Measurements from ENCODE around the gene DES.
A peak's percentile ranks its signal among the peaks of the same experiment; 100 is the strongest.

The DES gene

DNA sequence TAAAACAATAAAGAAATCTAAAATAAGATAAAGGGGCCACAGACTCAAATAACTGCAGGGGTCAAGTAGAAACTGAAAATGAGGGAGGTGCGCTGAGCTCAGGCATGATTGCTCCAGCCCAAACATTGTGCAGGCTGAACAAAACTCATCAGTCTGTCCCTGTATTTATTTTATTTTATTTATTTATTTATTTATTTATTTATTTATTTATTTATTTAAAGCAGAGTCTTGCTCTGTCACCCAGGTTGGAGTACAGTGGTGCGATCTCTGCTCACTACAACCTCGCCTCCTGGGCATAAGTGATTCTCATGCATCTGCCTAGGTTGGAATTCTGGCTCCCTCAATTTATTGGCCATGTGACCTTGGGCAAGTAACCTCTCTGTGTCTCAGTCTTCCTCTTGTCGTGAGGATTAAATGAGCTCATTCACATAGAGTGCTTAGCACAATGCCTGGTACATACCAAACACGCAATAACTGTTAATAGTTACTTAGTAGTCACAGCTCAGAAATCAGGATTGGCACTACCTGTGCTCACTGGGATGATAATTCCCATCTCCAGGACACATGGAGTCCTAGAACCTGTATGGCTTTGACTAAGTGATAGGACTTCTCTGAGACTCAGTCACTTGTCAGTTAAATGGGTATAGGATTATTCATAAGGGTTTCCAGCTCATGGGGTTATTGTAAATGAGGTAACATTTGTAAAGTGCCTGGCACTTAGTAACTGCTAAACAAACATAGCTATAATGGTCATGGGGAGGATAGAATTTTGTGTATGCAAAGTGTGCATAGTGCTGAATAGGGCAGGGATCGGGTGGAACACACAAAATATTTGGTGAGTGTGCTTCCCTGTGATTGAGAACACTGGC, 22.4 kb downstream of the DES start:
- ChIA-PET POLR2A (interaction anchor here (0.6 to 3.0 kb wide), 3 partner anchors 13 to 34 kb away, joined by 3 to 24 read pairs (median 4); no protein-coding TSS in a partner anchor), CTCF (interaction anchor here (0.8 to 6.5 kb wide), 13 partner anchors 10 to 90 kb away, joined by 3 to 27 read pairs (median 4); a partner anchor contains a TSS)
- H3K4me3 ChIP-seq (ENCODE audit: low read depth, low read length): no peak overlapping the region
- TF ChIP-seq, protein P1, sequence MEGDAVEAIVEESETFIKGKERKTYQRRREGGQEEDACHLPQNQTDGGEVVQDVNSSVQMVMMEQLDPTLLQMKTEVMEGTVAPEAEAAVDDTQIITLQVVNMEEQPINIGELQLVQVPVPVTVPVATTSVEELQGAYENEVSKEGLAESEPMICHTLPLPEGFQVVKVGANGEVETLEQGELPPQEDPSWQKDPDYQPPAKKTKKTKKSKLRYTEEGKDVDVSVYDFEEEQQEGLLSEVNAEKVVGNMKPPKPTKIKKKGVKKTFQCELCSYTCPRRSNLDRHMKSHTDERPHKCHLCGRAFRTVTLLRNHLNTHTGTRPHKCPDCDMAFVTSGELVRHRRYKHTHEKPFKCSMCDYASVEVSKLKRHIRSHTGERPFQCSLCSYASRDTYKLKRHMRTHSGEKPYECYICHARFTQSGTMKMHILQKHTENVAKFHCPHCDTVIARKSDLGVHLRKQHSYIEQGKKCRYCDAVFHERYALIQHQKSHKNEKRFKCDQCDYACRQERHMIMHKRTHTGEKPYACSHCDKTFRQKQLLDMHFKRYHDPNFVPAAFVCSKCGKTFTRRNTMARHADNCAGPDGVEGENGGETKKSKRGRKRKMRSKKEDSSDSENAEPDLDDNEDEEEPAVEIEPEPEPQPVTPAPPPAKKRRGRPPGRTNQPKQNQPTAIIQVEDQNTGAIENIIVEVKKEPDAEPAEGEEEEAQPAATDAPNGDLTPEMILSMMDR (IDR thresholded peaks at IDR 0.05; ENCODE audit: insufficient read depth, low read length, missing control alignments): no peak
- DNase-seq (ENCODE audit: low read depth, low spot score): no peak

DNA sequence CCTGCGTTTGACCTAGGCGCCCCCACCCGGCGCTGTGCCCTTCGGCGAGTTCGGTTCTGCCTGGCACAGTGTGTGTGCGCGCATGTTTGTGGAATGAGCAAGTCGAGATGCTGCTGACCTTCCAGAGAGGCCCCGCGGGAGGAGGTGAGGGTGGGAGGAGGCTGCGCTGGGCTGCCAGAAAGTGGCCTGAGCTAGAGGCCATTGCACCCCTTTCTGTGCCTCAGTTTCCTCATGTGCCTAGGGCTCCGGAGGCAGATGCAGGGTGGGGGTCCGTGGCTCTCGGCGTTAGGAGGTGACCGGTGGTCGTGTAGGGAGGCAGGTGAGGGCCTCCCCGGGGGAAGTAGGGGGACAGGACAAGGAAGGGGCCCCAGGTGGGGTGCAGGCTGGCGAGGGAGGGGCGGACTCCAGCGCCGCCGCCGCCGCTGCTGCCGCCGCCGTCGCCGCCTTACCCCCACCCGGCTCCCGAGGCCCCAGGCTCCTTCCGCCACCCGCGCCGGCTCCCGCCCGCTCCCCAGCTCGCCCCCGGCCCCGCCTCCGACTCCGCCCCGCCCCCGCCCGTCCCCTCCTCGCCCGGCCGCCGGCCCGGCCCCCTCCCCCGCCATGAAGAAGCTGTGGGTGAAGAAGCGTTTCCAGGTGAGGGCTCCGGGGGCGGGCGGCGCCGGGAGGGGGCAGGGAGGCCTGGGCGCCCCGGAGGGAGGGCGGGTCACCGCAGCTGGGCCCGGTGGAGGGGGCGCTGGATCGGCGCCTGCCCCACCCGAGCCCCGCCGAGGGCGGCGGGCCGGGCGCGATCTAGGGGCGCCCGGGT, 23.5 kb downstream of the DES start:
- H3K4me3 ChIP-seq (ENCODE audit: low read depth, low read length): peak overlapping the region; percentile 66
- no peak for DNase-seq (ENCODE audit: low read depth, low spot score)
- CTCF ChIA-PET: interaction anchor here (0.9 to 6.5 kb wide), 11 partner anchors 8 to 87 kb away, joined by 3 to 23 read pairs (median 4); partner anchors contain the start of gene SPEG

DNA sequence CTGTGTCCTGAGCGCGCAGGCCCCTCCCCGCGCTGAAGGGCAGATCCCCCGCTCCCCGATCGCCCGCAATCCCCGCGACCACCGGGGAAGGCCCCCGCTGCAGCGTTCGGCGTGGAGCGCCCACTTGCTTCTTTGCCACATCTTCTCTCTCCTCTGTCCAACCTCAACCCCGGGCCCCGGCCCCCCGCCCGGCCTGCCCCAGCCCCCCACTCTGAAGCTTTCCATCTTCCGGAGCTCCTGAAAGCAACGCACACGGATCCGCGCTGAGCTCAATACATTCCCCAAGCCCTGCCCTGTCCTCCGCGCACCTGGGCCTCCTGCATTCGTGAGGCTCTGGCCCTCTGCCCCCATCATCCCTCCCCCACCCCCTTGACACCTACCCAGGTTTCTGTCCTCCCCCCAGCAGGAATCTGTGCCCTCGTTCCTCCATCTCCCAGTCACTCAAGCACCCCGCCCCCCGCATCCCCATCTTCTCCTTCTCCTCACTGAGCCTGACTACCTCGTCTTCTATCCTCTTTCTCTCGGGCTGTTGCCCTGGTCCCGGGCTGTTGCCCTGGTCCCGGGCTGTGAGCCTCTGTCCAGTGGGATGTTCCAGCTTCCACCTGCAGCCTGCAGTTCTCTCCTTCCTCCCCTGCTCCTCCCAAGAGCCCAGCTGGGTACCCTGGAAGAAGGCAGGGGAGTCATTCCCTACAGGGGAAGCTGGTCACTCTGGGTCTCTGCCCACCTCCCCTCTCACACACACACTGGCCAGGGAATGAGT, 24.3 kb downstream of the DES start:
- ChIA-PET CTCF (interaction anchor here (0.7 to 6.5 kb wide), 8 partner anchors 8 to 86 kb away, joined by 3 to 23 read pairs (median 4); partner anchors contain the start of gene SPEG), POLR2A (interaction anchor here (0.6 to 3.0 kb wide), 5 partner anchors 8 to 26 kb away, joined by 3 to 24 read pairs (median 5); no protein-coding TSS in a partner anchor)
- no peak for DNase-seq (ENCODE audit: low read depth, low spot score)
- TF ChIP-seq, protein P1 (IDR thresholded peaks at IDR 0.05; ENCODE audit: insufficient read depth, low read length, missing control alignments): no peak
- peak overlapping the region; percentile 66 for H3K4me3 ChIP-seq (ENCODE audit: low read depth, low read length)

More for the DNA sequence above, 23.5 kb downstream of the DES start:
- TF ChIP-seq, protein P1 (IDR thresholded peaks at IDR 0.05; ENCODE audit: insufficient read depth, low read length, missing control alignments): no peak
- POLR2A ChIA-PET: interaction anchor here (0.5 to 3.0 kb wide), 6 partner anchors 9 to 49 kb away, joined by 3 to 24 read pairs (median 4); no protein-coding TSS in a partner anchor

DNA sequence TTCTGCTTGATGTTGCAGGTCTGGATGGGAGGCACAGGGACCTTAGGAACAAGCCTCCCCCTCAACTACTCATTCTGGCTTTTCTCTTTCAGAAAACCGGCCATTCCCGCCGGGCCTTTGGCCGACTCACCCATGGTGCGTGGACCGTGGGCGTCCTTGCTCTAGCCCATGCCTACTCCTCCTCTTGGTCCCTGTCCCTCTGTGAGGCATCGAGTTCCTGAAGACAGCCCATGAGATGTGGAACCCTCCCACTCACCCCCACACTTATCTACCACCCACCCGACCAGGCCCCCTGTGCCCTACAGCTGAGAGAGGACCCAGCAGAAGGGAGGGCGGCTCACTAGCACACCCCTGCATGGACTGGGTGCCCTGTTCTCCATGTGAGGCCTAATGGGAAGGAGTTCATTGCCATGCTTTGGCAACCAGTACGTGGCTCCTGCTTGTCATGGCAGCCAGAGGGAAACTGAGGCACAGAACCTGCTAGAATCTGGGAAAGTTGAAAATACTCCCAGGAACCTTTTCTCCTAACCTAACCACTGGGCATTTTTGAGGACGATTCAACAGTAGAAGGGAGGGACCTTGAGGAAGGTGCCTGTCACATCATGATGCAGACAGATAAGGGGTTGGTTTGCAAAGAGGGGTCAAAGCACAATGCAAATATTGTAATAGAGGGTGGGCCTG, 25.0 kb downstream of the DES start:
- CTCF ChIA-PET: interaction anchor here (0.7 to 6.5 kb wide), 7 partner anchors 9 to 86 kb away, joined by 3 to 23 read pairs (median 3); partner anchors contain the start of gene SPEG
- POLR2A ChIA-PET: interaction anchor here (3.0 kb wide), 1 partner anchor 10 kb away, joined by 24 read pairs; no protein-coding TSS in a partner anchor
- H3K4me3 ChIP-seq (ENCODE audit: low read depth, low read length): peak overlapping the region; percentile 66
- TF ChIP-seq, protein P1 (IDR thresholded peaks at IDR 0.05; ENCODE audit: insufficient read depth, low read length, missing control alignments): no peak
- DNase-seq (ENCODE audit: low read depth, low spot score): no peak

DNA sequence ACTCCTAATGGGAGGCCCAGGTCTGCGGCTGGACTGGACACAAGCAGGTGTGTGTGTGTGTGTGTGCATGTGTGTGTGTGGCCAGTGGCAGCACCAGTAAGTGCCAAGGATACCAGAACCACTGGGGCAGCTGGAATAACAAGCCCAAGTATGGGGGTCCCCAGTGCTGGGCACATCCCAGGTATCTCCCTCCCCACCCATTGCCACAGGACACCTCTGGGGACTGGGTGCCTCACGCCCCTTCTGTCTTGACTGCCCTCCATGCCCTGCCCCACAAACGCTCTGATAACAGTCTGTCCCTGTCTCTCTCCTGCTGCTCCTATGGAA, 25.5 kb downstream of the DES start:
- no peak for DNase-seq (ENCODE audit: low read depth, low spot score)
- CTCF ChIA-PET: interaction anchor here (0.7 to 4.2 kb wide), 6 partner anchors 10 to 86 kb away, joined by 3 to 21 read pairs (median 6); no protein-coding TSS in a partner anchor
- TF ChIP-seq, protein P1 (IDR thresholded peaks at IDR 0.05; ENCODE audit: insufficient read depth, low read length, missing control alignments): no peak

More for the DNA sequence above, 25.5 kb downstream of the DES start:
- H3K4me3 ChIP-seq (ENCODE audit: low read depth, low read length): peak overlapping the region; percentile 15
- POLR2A ChIA-PET: no interaction called here

Data from AG04449 (cell line).